H9 (cell line): ENCODE results near the gene BLNK. TPM values are rescaled to one million over a fixed set of nuclear protein-coding genes. Genes with fewer than 3 reads are reported as not detected.

Source experiments
- DNase-seq: peaks from one replicate; pipeline ENCODE4 v3.0.0-alpha.2; 2017
- H2AFZ ChIP-seq: one replicate; pipeline ENCODE4 v1.6.1; 2013; ENCODE audit warnings: mild to moderate bottlenecking, low read length, control low read depth, moderate library complexity
- H2AK5ac ChIP-seq: 2 replicates; pipeline ENCODE4 v1.6.1; 2013; ENCODE audit warnings: low read length, control low read depth, mixed read lengths; ENCODE audit not compliant: insufficient read length
- H2BK120ac ChIP-seq: one replicate; pipeline ENCODE4 v1.6.1; 2013; ENCODE audit warnings: low read depth, mild to moderate bottlenecking, low read length, control low read depth, inconsistent platforms; ENCODE audit not compliant: poor library complexity, severe bottlenecking
- H2BK12ac ChIP-seq: 2 replicates; pipeline ENCODE4 v1.6.1; 2013; ENCODE audit warnings: low read length, control low read depth, mixed read lengths, low read depth; ENCODE audit not compliant: insufficient read length
- H2BK15ac ChIP-seq: 2 replicates; pipeline ENCODE4 v1.6.1; 2013; ENCODE audit warnings: low read depth, low read length, control low read depth
- H2BK20ac ChIP-seq: one replicate; pipeline ENCODE4 v1.6.1; 2013; ENCODE audit warnings: low read depth, mild to moderate bottlenecking, low read length, control low read depth, inconsistent platforms; ENCODE audit not compliant: poor library complexity, severe bottlenecking
- H2BK5ac ChIP-seq: 2 replicates; pipeline ENCODE4 v1.6.1; 2013; ENCODE audit warnings: low read length, control low read depth, mixed read lengths; ENCODE audit not compliant: insufficient read length
- H3K14ac ChIP-seq: 2 replicates; pipeline ENCODE4 v1.6.1; 2013; ENCODE audit warnings: low read length, control low read depth; ENCODE audit not compliant: insufficient read depth
- H3K18ac ChIP-seq: 2 replicates; pipeline ENCODE4 v1.6.1; 2013; ENCODE audit warnings: low read depth, mild to moderate bottlenecking, mixed read lengths, low read length, control low read depth; ENCODE audit not compliant: insufficient read length
- H3K23ac ChIP-seq: 2 replicates; pipeline ENCODE4 v1.6.1; 2013; ENCODE audit warnings: low read length, control low read depth, mixed read lengths, low read depth; ENCODE audit not compliant: insufficient read length
- H3K23me2 ChIP-seq: 2 replicates; pipeline ENCODE4 v1.6.1; 2013; ENCODE audit warnings: low read depth, mild to moderate bottlenecking, mixed read lengths, low read length, control low read depth; ENCODE audit not compliant: insufficient read length, poor library complexity, severe bottlenecking
- H3K27ac ChIP-seq: 2 replicates; pipeline ENCODE4 v1.5.1; 2013; ENCODE audit warnings: low read length, control low read depth, mixed read lengths, low read depth; ENCODE audit not compliant: insufficient read length
- H3K27me3 ChIP-seq: 2 replicates; pipeline ENCODE4 v1.6.1; 2013; ENCODE audit warnings: low read length, control low read depth, inconsistent platforms; ENCODE audit not compliant: insufficient read depth
- H3K4ac ChIP-seq: 2 replicates; pipeline ENCODE4 v1.6.1; 2013; ENCODE audit warnings: low read depth, mild to moderate bottlenecking, control low read depth, inconsistent platforms, low read length, moderate library complexity
- H3K4me1 ChIP-seq: 2 replicates; pipeline ENCODE4 v1.6.1; 2013; ENCODE audit warnings: low read length, control low read depth, inconsistent platforms; ENCODE audit not compliant: insufficient read depth
- H3K4me2 ChIP-seq: 2 replicates; pipeline ENCODE4 v1.6.1; 2013; ENCODE audit warnings: low read length, control low read depth, mixed read lengths; ENCODE audit not compliant: insufficient read length, insufficient read depth
- H3K56ac ChIP-seq: 2 replicates; pipeline ENCODE4 v1.6.1; 2013; ENCODE audit warnings: low read depth, mild to moderate bottlenecking, mixed read lengths, low read length, control low read depth; ENCODE audit not compliant: insufficient read length
- H3K79me1 ChIP-seq: 2 replicates; pipeline ENCODE4 v1.6.1; 2013; ENCODE audit warnings: low read depth, mild to moderate bottlenecking, moderate library complexity, low read length, control low read depth, inconsistent platforms; ENCODE audit not compliant: insufficient read depth, poor library complexity, severe bottlenecking
- H3K79me2 ChIP-seq: 2 replicates; pipeline ENCODE4 v1.6.1; 2013; ENCODE audit warnings: low read length, control low read depth, inconsistent platforms; ENCODE audit not compliant: insufficient read depth
- H3K9ac ChIP-seq: 2 replicates; pipeline ENCODE4 v1.6.1; 2013; ENCODE audit warnings: low read length, control low read depth, mixed read lengths; ENCODE audit not compliant: insufficient read length; ENCODE audit errors: extremely low read depth
- H3K9me3 ChIP-seq: one replicate; pipeline ENCODE4 v1.6.1; 2013; ENCODE audit warnings: low read depth, low read length, inconsistent platforms; ENCODE audit not compliant: control insufficient read depth
- H3T11ph ChIP-seq: one replicate; pipeline ENCODE4 v1.6.1; 2013; ENCODE audit warnings: mild to moderate bottlenecking, low read length, control low read depth, inconsistent platforms
- H4K20me1 ChIP-seq: one replicate; pipeline ENCODE4 v1.6.1; 2013; ENCODE audit not compliant: control insufficient read depth, insufficient read length, insufficient read depth
- H4K5ac ChIP-seq: 2 replicates; pipeline ENCODE4 v1.6.1; 2013; ENCODE audit warnings: low read depth, mild to moderate bottlenecking, mixed read lengths, low read length, control low read depth; ENCODE audit not compliant: insufficient read length
- H4K8ac ChIP-seq: replicated peaks from 2 replicates; pipeline ENCODE4 v1.6.1; 2013; ENCODE audit warnings: low read length, control low read depth, mixed read lengths, low read depth; ENCODE audit not compliant: insufficient read length
- H4K91ac ChIP-seq: 2 replicates; pipeline ENCODE4 v1.6.1; 2013; ENCODE audit warnings: low read depth, mild to moderate bottlenecking, moderate library complexity, mixed read lengths, low read length, control low read depth; ENCODE audit not compliant: insufficient read length
- H3K27ac Mint-ChIP-seq, 3 experiments: 2 replicates in 2 of 3; 3 replicates in 1 of 3; pipeline ENCODE4 v1.8.0; 2020 to 2021; ENCODE audit warnings: mixed read lengths in 3 of 3, mild to moderate bottlenecking in 1 of 3, moderate library complexity in 1 of 3
- H3K27me3 Mint-ChIP-seq: 2 replicates; pipeline ENCODE4 v1.8.0; 2021; ENCODE audit warnings: low read depth, mild to moderate bottlenecking, moderate library complexity, mixed read lengths
- H3K36me3 Mint-ChIP-seq, 3 experiments: 2 replicates in 2 of 3; 3 replicates in 1 of 3; pipeline ENCODE4 v1.8.0; 2020 to 2021; ENCODE audit warnings: low read depth in 3 of 3, mixed read lengths in 3 of 3; ENCODE audit not compliant: insufficient read depth in 1 of 3
- H3K4me1 Mint-ChIP-seq, 2 experiments: 2 replicates each; pipeline ENCODE4 v1.8.0; 2020; ENCODE audit warnings: mixed read lengths in 2 of 2
- H3K4me3 Mint-ChIP-seq, 2 experiments: 2 replicates in 1 of 2; 3 replicates in 1 of 2; pipeline ENCODE4 v1.8.0; 2020 to 2021; ENCODE audit warnings: mild to moderate bottlenecking in 2 of 2, mixed read lengths in 2 of 2, moderate library complexity in 1 of 2
- H3K9me3 Mint-ChIP-seq, 2 experiments: 2 replicates in 1 of 2; 3 replicates in 1 of 2; pipeline ENCODE4 v1.8.0; 2020; ENCODE audit warnings: mild to moderate bottlenecking in 2 of 2, mixed read lengths in 2 of 2, moderate library complexity in 1 of 2
- CTCF ChIP-seq: fragments of 200-600 bp; sonication (generic); conservative IDR thresholded peaks from 3 replicates; pipeline ENCODE4 v1.8.0; 2021; ENCODE audit warnings: antibody characterized with exemption, mild to moderate bottlenecking
- WGBS: extraction: QIAGEN DNeasy Blood & Tissue Kit; methylation state at CpG from one replicate; pipeline ENCODE4 v1.1.7; 2013; ENCODE audit warnings: missing lambda C conversion rate, low lambda C conversion rate, mixed read lengths; ENCODE audit not compliant: insufficient read length; ENCODE audit errors: extremely low coverage; 5-methylcytosine and 5-hydroxymethylcytosine counted together
- total RNA-seq: library from RNA; stranded (reverse); gene quantifications from 2 replicates; pipeline ENCODE4 v1.2.1, GENCODE V29; 2021

BLNK gene
- total RNA-seq, 1 experiment from 2014 or later = not detected

- Histone ChIP-seq H3K4me2 (no peak overlapping the region), H3T11ph (no peak overlapping the region), H3K4ac (no peak overlapping the region), H3K79me2 (no peaks in the 10 kb centered on the region), H2AK5ac (no peak overlapping the region), H2BK120ac (no peak overlapping the region), H3K56ac (no peak overlapping the region), H3K4me1 (no peaks in the 10 kb centered on the region), H2BK5ac (no peak overlapping the region), H3K23ac (no peak overlapping the region), H3K9me3 (no peaks in the 10 kb centered on the region), H4K20me1 (no peaks in the 10 kb centered on the region), H4K5ac (no peak overlapping the region), H3K27ac (no peak overlapping the region), H2AFZ (no peak overlapping the region), H3K14ac (no peak overlapping the region), H2BK12ac (no peak overlapping the region), H2BK20ac (no peak overlapping the region), H3K9ac (no peak overlapping the region), H3K79me1 (no peaks in the 10 kb centered on the region), H2BK15ac (no peak overlapping the region), H3K27me3 (no peaks in the 10 kb centered on the region), H4K91ac (no peak overlapping the region), H3K18ac (no peak overlapping the region), H4K8ac (no peak overlapping the region), H3K23me2 (peaks cover 2% of the 10 kb centered on the region)
- TF ChIP-seq CTCF = no peak
- peaks cover 2% of the 10 kb centered on the region; the same call in 1 of the 2 replicates for H3K27me3 Mint-ChIP-seq
- peak overlapping the region in 1 of 3 experiments; percentile 54; a peak in 2 of 7 replicates for H3K27ac Mint-ChIP-seq
- peaks cover 7% of the 10 kb centered on the region in 2 experiments for H3K4me1 Mint-ChIP-seq
- WGBS = no CpG with 5 or more reads among the region's 6 CpGs
- H3K4me3 Mint-ChIP-seq = no peak overlapping the region
- no peaks in the 10 kb centered on the region for H3K9me3 Mint-ChIP-seq
- no peaks in the 10 kb centered on the region for H3K36me3 Mint-ChIP-seq
- no peak for DNase-seq
Observed at GRCh38 chr10:96236090-96236478, 35.3 kb downstream of the BLNK start.
